KOPT-K1 (cell line): ENCODE data around the gene UBASH3B.
"Not testable (repeated sequence)": the region's sequence is repeated elsewhere in the genome, so short reads cannot be mapped to it uniquely, and the experiment has no call there.

ENCODE experiments used
- H3K27ac ChIP-seq: fragments of 200-600 bp; sonication (generic); 2 replicates; pipeline ENCODE4 v1.5.1; 2016; ENCODE audit warnings: antibody characterized with exemption, mild to moderate bottlenecking, low read depth, low read length; ENCODE audit not compliant: poor library complexity, severe bottlenecking
- H3K36me3 ChIP-seq: fragments of 200-600 bp; sonication (generic); 2 replicates; pipeline ENCODE4 v1.5.1; 2017; ENCODE audit warnings: antibody characterized with exemption, mild to moderate bottlenecking, low read length, moderate library complexity; ENCODE audit not compliant: insufficient read depth
- H3K9me3 ChIP-seq: fragments of 200-600 bp; sonication (generic); 2 replicates; pipeline ENCODE4 v1.5.1; 2017; ENCODE audit warnings: antibody characterized with exemption, low read length, mild to moderate bottlenecking; ENCODE audit not compliant: insufficient read depth, poor library complexity, severe bottlenecking

The UBASH3B gene

GRCh38 chr11:122863154-122863553, 207.6 kb downstream of the UBASH3B start:
- not testable (repeated sequence) for H3K27ac ChIP-seq, H3K36me3 ChIP-seq, H3K9me3 ChIP-seq

- H3K9me3 ChIP-seq, result no peaks in the 10 kb centered on the region
- H3K36me3 ChIP-seq, result no peaks in the 10 kb centered on the region
- no peak overlapping the region for H3K27ac ChIP-seq
Observed at GRCh38 chr11:122863704-122864326, 208.3 kb downstream of the UBASH3B start.
